Measurements from ENCODE around the gene SLC26A6.

Gene SLC26A6

GRCh38 chr3:48661501-48662144, 26.4 kb upstream of the SLC26A6 start:
- FAIRE-seq: peak; percentile 20
- DNase-seq (ENCODE audit: insufficient read length, low spot score): peak; percentile 60

GRCh38 chr3:48660800-48661400, 25.6 kb upstream of the SLC26A6 start:
- DNase-seq (ENCODE audit: insufficient read length, low spot score): no peak
- peak; percentile 44 for FAIRE-seq

GRCh38 chr3:48656841-48657281, 21.6 kb upstream of the SLC26A6 start:
- DNase-seq (ENCODE audit: insufficient read length, low spot score) (no peak), FAIRE-seq (no peak)

GRCh38 chr3:48656061-48656840, 21.0 kb upstream of the SLC26A6 start:
- DNase-seq (ENCODE audit: insufficient read length, low spot score) (no peak), FAIRE-seq (no peak)

GRCh38 chr3:48655606-48656005, 20.3 kb upstream of the SLC26A6 start:
- DNase-seq (ENCODE audit: insufficient read length, low spot score) (no peak), FAIRE-seq (no peak)

- FAIRE-seq (no peak), DNase-seq (ENCODE audit: insufficient read length, low spot score) (no peak)
Observed at GRCh38 chr3:48655063-48655462, 19.8 kb upstream of the SLC26A6 start.

- FAIRE-seq: no peak
- no peak for DNase-seq (ENCODE audit: insufficient read length, low spot score)
Observed at GRCh38 chr3:48652923-48653715, 17.9 kb upstream of the SLC26A6 start.

GRCh38 chr3:48651771-48652170, 16.5 kb upstream of the SLC26A6 start:
- DNase-seq (ENCODE audit: insufficient read length, low spot score): no peak
- FAIRE-seq: no peak

GRCh38 chr3:48650723-48651122, 15.5 kb upstream of the SLC26A6 start:
- FAIRE-seq: no peak
- no peak for DNase-seq (ENCODE audit: insufficient read length, low spot score)

GRCh38 chr3:48648188-48648850, 13.1 kb upstream of the SLC26A6 start:
- FAIRE-seq: no peak
- DNase-seq (ENCODE audit: insufficient read length, low spot score): no peak

GRCh38 chr3:48647714-48648113, 12.5 kb upstream of the SLC26A6 start:
- no peak for FAIRE-seq
- DNase-seq (ENCODE audit: insufficient read length, low spot score): no peak

- no peak for DNase-seq (ENCODE audit: insufficient read length, low spot score)
- FAIRE-seq: no peak
Observed at GRCh38 chr3:48644898-48645760, 9.9 kb upstream of the SLC26A6 start.

GRCh38 chr3:48642605-48643004, 7.3 kb upstream of the SLC26A6 start:
- FAIRE-seq: no peak
- DNase-seq (ENCODE audit: insufficient read length, low spot score): no peak

- no peak for DNase-seq (ENCODE audit: insufficient read length, low spot score)
- FAIRE-seq: no peak
Observed at GRCh38 chr3:48641396-48641795, 6.1 kb upstream of the SLC26A6 start.

- DNase-seq (ENCODE audit: insufficient read length, low spot score): no peak
Observed at GRCh38 chr3:48639944-48640606, 4.8 kb upstream of the SLC26A6 start.

GRCh38 chr3:48637305-48637704, 2.0 kb upstream of the SLC26A6 start:
- DNase-seq (ENCODE audit: insufficient read length, low spot score) (no peak), FAIRE-seq (no peak)

More at GRCh38 chr3:48639944-48640606, 4.8 kb upstream of the SLC26A6 start:
- no peak for FAIRE-seq

- no peak for FAIRE-seq
- DNase-seq (ENCODE audit: insufficient read length, low spot score): no peak
Observed at GRCh38 chr3:48636149-48636655, 941 bp upstream of the SLC26A6 start.

GRCh38 chr3:48634661-48635221, 520 bp downstream of the SLC26A6 start:
- FAIRE-seq (no peak), DNase-seq (ENCODE audit: insufficient read length, low spot score) (peak; percentile 79)

Measured in HTR-8/SVneo (cell line).